ENCODE results near the gene RPS29.
"Not testable (repeated sequence)": the region's sequence is repeated elsewhere in the genome, so short reads cannot be mapped to it uniquely, and the experiment has no call there.

Gene RPS29

GRCh38 chr14:49585803-49586672 lies at the start of gene RPS29:
Gene RPS29 (minus strand): TSS chr14:49586380. CDS start chr14:49586346, 34 bp downstream.
- DNase-seq, result peak; percentile 97 to 99 (median 98)

GRCh38 chr14:49634547-49635334 lies 48.6 kb upstream of the RPS29 start, which contains the start of gene DNAAF2:
Gene DNAAF2 (minus strand): TSS chr14:49635244. CDS start chr14:49635149, 95 bp downstream.
- DNase-seq, result peak; percentile 58 to 89 (median 68)

GRCh38 chr14:49633640-49634546 lies 47.7 kb upstream of the RPS29 start:
- DNase-seq, result peak; percentile 85 to 92 (median 90)

- no peak for DNase-seq
Observed at GRCh38 chr14:49623941-49624839, 38.0 kb upstream of the RPS29 start.

- DNase-seq, result no peak
Observed at GRCh38 chr14:49623387-49623786, 37.2 kb upstream of the RPS29 start.

- DNase-seq, result no peak
Observed at GRCh38 chr14:49622022-49622607, 35.9 kb upstream of the RPS29 start.

- peak in 5 of 6 experiments; percentile 18 to 62 (median 51) for DNase-seq
Observed at GRCh38 chr14:49621114-49621881, 35.1 kb upstream of the RPS29 start.

GRCh38 chr14:49620182-49621113 lies 34.3 kb upstream of the RPS29 start, which contains the start of the genes MGAT2 and RPL36AL:
Gene MGAT2 (plus strand): TSS chr14:49620799. CDS start chr14:49621269, 470 bp downstream.
Gene RPL36AL (minus strand): TSS chr14:49620626. CDS start chr14:49619104, 1,522 bp downstream.
- DNase-seq, result peak; percentile 87 to 96 (median 92)

GRCh38 chr14:49619730-49620129 lies 33.5 kb upstream of the RPS29 start:
- no peak for DNase-seq

GRCh38 chr14:49619273-49619672 lies 33.1 kb upstream of the RPS29 start:
- not testable (repeated sequence) for DNase-seq

- no peak for DNase-seq
Observed at GRCh38 chr14:49617852-49618519, 31.8 kb upstream of the RPS29 start.

- DNase-seq, result no peak
Observed at GRCh38 chr14:49615776-49616175, 29.6 kb upstream of the RPS29 start.

GRCh38 chr14:49614196-49614595 lies 28.0 kb upstream of the RPS29 start:
- DNase-seq, result no peak

- DNase-seq, result no peak
Observed at GRCh38 chr14:49612671-49613070, 26.5 kb upstream of the RPS29 start.

GRCh38 chr14:49612251-49612650 lies 26.1 kb upstream of the RPS29 start:
- no peak for DNase-seq

GRCh38 chr14:49607583-49607982 lies 21.4 kb upstream of the RPS29 start:
- DNase-seq, result no peak

GRCh38 chr14:49598485-49599300 lies 12.5 kb upstream of the RPS29 start, which contains the start of gene LRR1:
Gene LRR1 (plus strand): TSS chr14:49598940. CDS start chr14:49599021, 81 bp downstream.
- DNase-seq, result peak; percentile 67 to 93 (median 80)
